Activated CD4-positive, CD25-positive, alpha-beta regulatory T cell treated with anti-CD3 and anti-CD28 coated beads, Interleukin-2, amount 50 U/mL, for 24 hours (primary cell): ENCODE data around the gene MVB12B.
A peak's percentile ranks its signal among the peaks of the same experiment; 100 is the strongest.

Experiments
- ATAC-seq, 2 donors: fragments of 150-1000 bp; cut with Tn5 transposase; one replicate each; pipeline ENCODE4 v1.10.0; 2021; ENCODE audit warnings: mild to moderate bottlenecking in 1 of 2, moderate library complexity in 1 of 2

MVB12B gene

GRCh38 chr9:126456441-126457174 lies 130.0 kb downstream of the MVB12B start:
- ATAC-seq = no peak

- no peak for ATAC-seq
These were observed 130.5 kb downstream of the MVB12B start for GRCh38 chr9:126457175-126457547.

- ATAC-seq = no peak
These were observed 131.3 kb downstream of the MVB12B start for GRCh38 chr9:126457890-126458289.

- no peak for ATAC-seq
These were observed 132.5 kb downstream of the MVB12B start for GRCh38 chr9:126459126-126459525.

GRCh38 chr9:126459546-126459945 lies 132.9 kb downstream of the MVB12B start:
- ATAC-seq = no peak

GRCh38 chr9:126459965-126460843 lies 133.6 kb downstream of the MVB12B start:
- no peak for ATAC-seq

- no peak for ATAC-seq
These were observed 134.4 kb downstream of the MVB12B start for GRCh38 chr9:126461029-126461428.

- no peak for ATAC-seq
These were observed 135.0 kb downstream of the MVB12B start for GRCh38 chr9:126461608-126462007.

- no peak for ATAC-seq
These were observed 136.0 kb downstream of the MVB12B start for GRCh38 chr9:126462617-126463016.

GRCh38 chr9:126463426-126463825 lies 136.8 kb downstream of the MVB12B start:
- ATAC-seq = no peak

- ATAC-seq = no peak
These were observed 138.2 kb downstream of the MVB12B start for GRCh38 chr9:126464694-126465441.

- ATAC-seq = no peak
These were observed 139.3 kb downstream of the MVB12B start for GRCh38 chr9:126465977-126466376.

- no peak for ATAC-seq
These were observed 141.7 kb downstream of the MVB12B start for GRCh38 chr9:126468141-126468825.

- ATAC-seq = peak; percentile 57 to 67
These were observed 143.8 kb downstream of the MVB12B start for GRCh38 chr9:126470241-126470993.

- ATAC-seq = peak; percentile 84 to 86
These were observed 144.5 kb downstream of the MVB12B start for GRCh38 chr9:126471084-126471624.

- ATAC-seq = no peak
These were observed 145.7 kb downstream of the MVB12B start for GRCh38 chr9:126472198-126472947.

GRCh38 chr9:126472948-126473298 lies 146.3 kb downstream of the MVB12B start:
- no peak for ATAC-seq

GRCh38 chr9:126474206-126474765 lies 147.7 kb downstream of the MVB12B start:
- ATAC-seq = no peak

- ATAC-seq = no peak
These were observed 148.3 kb downstream of the MVB12B start for GRCh38 chr9:126474786-126475485.
